Ecto neural progenitor cell (in vitro differentiated cells): Measurements from ENCODE around the gene PSRC1.

Source experiments
- DNase-seq: peaks from one replicate; pipeline ENCODE4 v3.0.0-alpha.2; 2018; ENCODE audit warnings: low spot score

Gene PSRC1

GRCh38 chr1:109247401-109248365 lies 35.3 kb downstream of the PSRC1 start:
- DNase-seq = no peak

DNA sequence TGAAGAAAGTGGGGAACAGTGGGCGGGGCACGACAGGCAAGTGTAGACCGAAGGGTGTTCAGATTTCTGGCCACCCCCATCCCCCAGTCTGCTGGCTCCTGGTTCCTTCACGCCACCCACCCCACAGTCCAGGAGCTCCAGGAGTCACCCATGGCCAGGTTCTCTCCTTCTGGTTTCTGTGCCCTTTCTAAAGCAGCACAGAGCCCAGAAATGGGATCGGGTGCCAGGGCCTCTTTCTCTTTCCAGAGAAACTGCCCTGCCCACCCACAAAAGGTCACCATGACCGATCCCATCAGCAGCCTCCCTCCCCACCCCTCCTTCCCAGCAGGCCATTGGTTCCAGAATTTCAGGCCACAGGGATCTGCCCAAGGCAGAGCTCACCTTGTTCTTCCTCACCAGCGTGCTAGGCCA lies 36.8 kb downstream of the PSRC1 start:
- peak; percentile 45 for DNase-seq

GRCh38 chr1:109243860-109244552 lies 38.9 kb downstream of the PSRC1 start:
- no peak for DNase-seq

DNA sequence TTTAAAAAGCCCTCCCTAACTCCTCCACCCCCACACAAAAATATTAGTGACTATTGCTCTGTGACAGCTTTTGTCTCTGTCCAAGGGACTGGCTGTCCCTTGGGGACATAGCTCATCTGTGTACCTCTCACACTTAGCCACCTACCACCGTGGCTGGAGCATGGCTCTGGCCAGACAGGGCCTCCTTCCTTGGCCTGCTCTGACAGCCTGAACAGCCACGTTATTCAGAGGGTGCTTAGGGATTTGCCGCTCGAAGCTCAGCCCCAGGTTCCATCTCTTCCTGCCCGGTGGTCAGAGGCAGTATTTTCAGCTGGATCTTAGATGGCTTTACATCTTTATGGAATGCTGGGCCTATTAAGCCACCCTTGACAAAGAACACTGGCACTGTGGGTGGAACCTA lies 39.7 kb downstream of the PSRC1 start:
- DNase-seq = no peak

DNA sequence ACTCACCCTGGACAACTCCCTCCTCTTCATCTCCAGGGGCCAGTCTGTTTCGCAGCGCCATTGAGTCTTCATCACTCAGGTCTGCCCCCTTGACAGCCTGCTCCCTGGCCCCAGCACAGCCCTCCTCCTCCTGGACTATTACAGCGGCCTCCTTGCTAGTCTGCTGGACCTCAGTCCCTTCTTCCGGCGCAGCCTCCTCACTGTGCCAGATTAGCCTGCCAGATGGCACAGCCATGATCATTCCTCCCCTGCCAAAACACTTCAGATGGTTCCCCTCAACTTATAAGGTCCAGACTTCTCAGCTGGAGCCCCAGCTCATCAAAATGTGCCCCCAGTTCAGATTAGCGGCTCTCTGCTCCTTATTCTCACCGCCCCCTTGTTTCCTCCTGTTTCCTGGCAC lies 40.6 kb downstream of the PSRC1 start:
- no peak for DNase-seq

GRCh38 chr1:109241841-109242345 lies 41.1 kb downstream of the PSRC1 start:
- no peak for DNase-seq

GRCh38 chr1:109241344-109241743 lies 41.6 kb downstream of the PSRC1 start:
- DNase-seq = no peak

DNA sequence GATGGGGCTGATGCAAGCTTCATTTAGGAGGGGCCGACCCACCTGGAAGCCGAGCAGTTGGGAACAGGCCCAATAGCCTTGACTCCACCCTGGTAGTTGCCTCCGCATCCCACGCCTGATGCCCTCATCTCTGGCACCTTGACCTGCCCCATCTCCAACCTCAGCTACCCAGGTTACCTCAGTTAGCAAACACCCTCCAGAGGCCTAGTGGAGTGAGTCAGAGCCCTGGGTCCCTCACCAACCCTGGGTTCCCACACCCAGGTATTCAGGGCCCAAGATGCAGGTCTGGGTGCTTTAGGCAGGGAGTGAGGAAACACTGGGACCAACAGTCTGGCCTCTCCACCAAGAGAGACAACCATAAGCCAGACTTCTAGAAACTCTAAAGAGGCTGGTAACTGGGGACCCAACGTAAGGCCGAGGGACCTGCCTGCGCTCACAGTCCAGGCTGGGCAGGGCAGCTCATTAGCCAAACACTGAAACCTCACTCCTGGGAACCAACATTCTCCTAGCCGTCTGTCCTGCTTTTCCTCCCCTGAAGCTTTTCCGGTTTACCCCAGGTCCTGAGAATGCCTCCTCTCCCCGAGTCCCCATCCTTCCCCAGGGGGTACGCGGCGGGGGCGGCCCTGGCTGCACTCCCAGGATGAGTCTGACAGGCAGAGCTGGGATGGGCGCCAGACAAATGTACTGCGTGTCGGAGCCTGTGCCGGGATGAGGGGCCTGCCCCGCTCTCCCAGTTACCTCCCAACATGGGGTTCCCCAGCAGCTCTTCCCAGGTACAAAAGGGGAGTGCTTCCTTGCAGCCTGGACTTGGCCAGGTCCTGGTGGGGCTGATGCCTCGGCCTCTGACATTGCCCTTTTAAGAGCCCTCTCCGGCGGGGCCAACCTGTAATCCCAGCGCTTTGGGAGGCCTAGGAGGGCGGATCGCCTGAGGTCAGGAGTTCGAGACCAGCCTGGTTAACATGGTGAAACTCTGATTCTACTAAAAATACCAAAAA lies 42.5 kb downstream of the PSRC1 start:
- peak; percentile 58 for DNase-seq

- DNase-seq = peak; percentile 71
These were observed 43.4 kb downstream of the PSRC1 start for GRCh38 chr1:109239409-109240068.

- no peak for DNase-seq
These were observed 43.9 kb downstream of the PSRC1 start for GRCh38 chr1:109239047-109239408.

- no peak for DNase-seq
These were observed 44.6 kb downstream of the PSRC1 start for GRCh38 chr1:109238382-109238781.

DNA sequence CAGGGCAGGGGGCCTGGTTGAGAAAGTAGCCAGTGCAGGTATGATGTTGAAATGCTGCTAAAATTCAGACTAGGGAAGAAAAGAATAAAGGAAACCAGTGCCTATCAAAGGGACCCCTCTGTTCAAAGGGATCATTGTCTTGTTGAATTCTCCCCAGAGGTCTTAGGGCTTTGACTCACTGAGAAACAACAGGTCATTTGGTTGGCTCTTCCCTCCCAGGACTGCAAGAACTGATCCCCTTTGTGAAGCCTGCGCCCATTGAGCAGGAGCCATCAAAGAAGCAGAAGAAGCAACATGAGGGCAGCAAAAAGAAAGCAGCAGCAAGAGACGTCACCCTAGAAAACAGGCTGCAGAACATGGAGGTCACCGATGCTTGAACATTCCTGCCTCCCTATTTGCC lies 45.4 kb downstream of the PSRC1 start:
- DNase-seq = no peak

DNA sequence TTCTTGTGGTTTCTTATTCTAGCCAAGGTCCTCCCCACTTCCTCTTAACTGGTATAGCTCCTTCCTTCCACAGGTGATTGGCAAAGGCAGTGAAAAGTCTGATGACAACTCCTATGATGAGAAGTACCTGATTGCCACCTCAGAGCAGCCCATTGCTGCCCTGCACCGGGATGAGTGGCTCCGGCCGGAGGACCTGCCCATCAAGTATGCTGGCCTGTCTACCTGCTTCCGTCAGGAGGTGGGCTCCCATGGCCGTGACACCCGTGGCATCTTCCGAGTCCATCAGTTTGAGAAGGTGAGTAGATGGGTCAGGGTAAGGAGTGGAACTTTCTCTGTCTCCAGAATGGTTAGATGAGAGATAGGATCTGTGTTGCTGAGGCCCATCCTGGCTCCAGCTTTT lies 47.8 kb downstream of the PSRC1 start:
- no peak for DNase-seq

DNA sequence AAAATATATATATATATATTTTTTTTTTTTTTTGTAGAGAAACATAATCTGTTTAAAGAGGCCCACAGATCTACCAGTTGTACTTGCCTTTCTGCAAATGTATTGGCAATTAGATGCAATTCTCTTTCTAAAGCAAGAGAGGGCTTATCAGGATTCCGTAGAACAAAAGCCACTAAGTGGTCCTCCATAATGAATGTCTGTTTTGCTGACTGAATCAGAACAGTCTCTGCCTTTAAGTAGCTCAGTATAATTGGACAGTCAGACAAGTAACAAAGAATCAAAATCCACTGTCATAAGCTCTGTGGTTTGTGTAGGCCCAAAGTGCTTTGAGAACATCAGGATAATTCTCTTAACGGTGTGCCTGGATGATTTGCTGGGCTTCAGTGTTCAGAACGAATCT lies 51.9 kb downstream of the PSRC1 start:
- no peak for DNase-seq
